Esophagus squamous epithelium (tissue), 4 donors: ENCODE measurements around the gene PLCB4.

ENCODE experiments used
- CTCF ChIP-seq, 6 experiments: fragments of 450-650 bp in 4 of 6; fragments of 200-600 bp in 2 of 6; sonication (generic) in 2 of 6; IDR thresholded peaks; one replicate each; pipeline ENCODE4 v1.5.1; 2016 to 2019; ENCODE audit warnings: antibody characterized with exemption in 6 of 6, mild to moderate bottlenecking in 4 of 6, moderate library complexity in 4 of 6
- POLR2A ChIP-seq, 4 donors: fragments of 450-650 bp; IDR thresholded peaks; one replicate each; pipeline ENCODE4 v1.6.1; 2017; ENCODE audit warnings: antibody characterized with exemption in 4 of 4, mild to moderate bottlenecking in 4 of 4, moderate library complexity in 3 of 4

DNA sequence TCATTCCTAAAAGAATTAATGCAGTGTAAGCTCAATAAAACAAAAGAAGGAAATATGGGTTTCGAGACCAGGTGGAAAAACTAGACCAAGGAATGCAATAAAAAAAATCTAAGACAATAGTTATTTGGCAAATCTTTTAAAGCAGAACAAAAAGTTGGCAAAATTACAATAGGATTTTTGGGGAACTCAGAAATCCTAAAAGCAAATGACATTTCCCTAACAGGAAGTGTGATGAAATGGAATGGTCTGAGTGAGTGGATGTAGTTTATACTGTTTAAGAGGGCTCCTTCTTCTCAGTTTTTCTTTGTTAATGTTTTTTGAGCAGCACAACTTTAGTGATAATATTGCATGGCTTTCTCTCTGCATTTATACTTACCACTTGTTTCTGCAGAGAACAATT is 190.0 kb downstream of the PLCB4 start:
- TF ChIP-seq CTCF (IDR thresholded peaks at IDR 0.05) (no peak), POLR2A (IDR thresholded peaks at IDR 0.05) (no peak)
